CD4-positive, alpha-beta T cell (primary cell): ENCODE measurements around the gene TRAK2. TPM values are rescaled to one million over a fixed set of nuclear protein-coding genes. Genes with fewer than 3 reads are reported as not detected.

Experiments used
- ATAC-seq: fragments of 200-7000 bp; cut with Tn5 transposase; one replicate; pipeline ENCODE4 v1.10.0; 2022; ENCODE audit warnings: mild to moderate bottlenecking; ENCODE audit not compliant: poor library complexity
- CTCF ChIA-PET: fragments of 350-600 bp; sonication (Branson Sonifier 250); formaldehyde crosslinking; loops from one replicate; lab custom pipeline; 2021; ENCODE audit warnings: antibody characterized with exemption, inconsistent platforms; lab: Charles Lee
- POLR2A ChIA-PET: fragments of 350-600 bp; sonication (Branson Sonifier 250); formaldehyde crosslinking; loops from one replicate; lab custom pipeline; 2021; ENCODE audit warnings: antibody characterized with exemption, inconsistent platforms; lab: Charles Lee
- DNase-seq, 14 experiments: peaks; one replicate each; pipeline ENCODE4 v3.0.0-alpha.2; 2013 to 2020; ENCODE audit warnings: mixed read lengths in 2 of 14
- H3K27ac ChIP-seq, 2 donors: one replicate each; pipeline versions ENCODE4 v1.5.1 to v1.7.0; 2013; ENCODE audit warnings: low read length in 2 of 2, low read depth in 1 of 2, mild to moderate bottlenecking in 1 of 2
- H3K27me3 ChIP-seq, 2 experiments: 1 replicate in 1 of 2; 2 replicates in 1 of 2; pipeline versions ENCODE4 v1.6.1 to v1.7.0; 2013; ENCODE audit warnings: low read length in 2 of 2, control low read depth in 1 of 2, mild to moderate bottlenecking in 1 of 2, moderate library complexity in 1 of 2; ENCODE audit not compliant: insufficient read depth in 2 of 2, control insufficient read depth in 1 of 2
- H3K36me3 ChIP-seq: one replicate; pipeline ENCODE4 v1.6.1; 2013; ENCODE audit warnings: low read length, control low read depth; ENCODE audit not compliant: insufficient read depth
- H3K4me1 ChIP-seq: one replicate; pipeline ENCODE4 v1.6.1; 2013; ENCODE audit warnings: low read length, control low read depth; ENCODE audit not compliant: insufficient read depth
- H3K4me3 ChIP-seq: one replicate; pipeline ENCODE4 v1.5.1; 2013; ENCODE audit warnings: mild to moderate bottlenecking, low read length, moderate library complexity
- H3K9me3 ChIP-seq, 2 experiments: 1 replicate in 1 of 2; 2 replicates in 1 of 2; pipeline versions ENCODE4 v1.6.1 to v1.7.0; 2013; ENCODE audit warnings: low read length in 2 of 2, mild to moderate bottlenecking in 2 of 2, control low read depth in 1 of 2, moderate library complexity in 1 of 2; ENCODE audit not compliant: control insufficient read depth in 1 of 2, insufficient read depth in 1 of 2
- H3K27ac Mint-ChIP-seq: one replicate; pipeline ENCODE4 v1.8.0; 2020; ENCODE audit warnings: mixed read lengths
- H3K27me3 Mint-ChIP-seq: one replicate; pipeline ENCODE4 v1.8.0; 2021; ENCODE audit warnings: mixed read lengths
- H3K36me3 Mint-ChIP-seq: one replicate; pipeline ENCODE4 v1.8.0; 2021; ENCODE audit warnings: low read depth, mixed read lengths
- H3K4me1 Mint-ChIP-seq: one replicate; pipeline ENCODE4 v1.8.0; 2021; ENCODE audit warnings: low read depth, mixed read lengths
- H3K4me3 Mint-ChIP-seq: one replicate; pipeline ENCODE4 v1.8.0; 2020; ENCODE audit warnings: mild to moderate bottlenecking, mixed read lengths
- H3K9me3 Mint-ChIP-seq: one replicate; pipeline ENCODE4 v1.8.0; 2020; ENCODE audit warnings: mixed read lengths
- intact Hi-C, 2 experiments: fragments of 100-400 bp; cut with DNase I in 1 of 2; cut with micrococcal nuclease in 1 of 2; formaldehyde crosslinking; loops; one replicate each; pipeline versions ENCODE4 v1.15.1 to v1.9.0; 2023 to 2025; cut with DNase I, micrococcal nuclease
- total RNA-seq, 174 experiments: library from RNA in 2 of 174; stranded (reverse) in 2 of 174; gene quantifications; one replicate each; pipeline ENCODE4 v1.2.3 and lab custom pipeline; 2021 to 2026
- TF ChIP-seq, protein P1 (sequence below): fragments of 200-600 bp; IDR thresholded peaks from one replicate; pipeline ENCODE4 v1.8.0; 2022; ENCODE audit warnings: antibody characterized with exemption, mild to moderate bottlenecking

TRAK2 gene
- total RNA-seq, 2 experiments from 2014 or later: 32.5 to 35.6 TPM

DNA sequence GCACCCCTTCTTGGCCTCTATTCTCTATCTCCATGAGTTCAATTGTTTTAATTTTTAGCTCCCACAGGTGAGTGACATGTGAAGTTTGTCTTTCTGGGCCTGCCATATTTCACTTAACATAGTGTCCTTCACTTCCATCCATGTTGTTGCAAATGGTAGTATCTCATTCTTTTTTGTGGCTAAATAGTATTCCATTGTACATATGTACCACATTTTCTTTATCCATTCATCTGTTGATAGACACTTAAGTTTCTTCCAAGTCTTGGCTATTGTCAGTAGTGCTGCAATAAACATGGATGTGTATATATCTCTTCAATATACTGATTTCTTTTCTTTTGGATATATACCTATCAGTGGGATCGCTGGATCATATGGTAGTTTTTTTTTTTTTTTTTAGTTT is 9.3 kb upstream of the TRAK2 start:
- H3K4me1 Mint-ChIP-seq: no peaks in the 10 kb centered on the region
- TF ChIP-seq, protein P1, sequence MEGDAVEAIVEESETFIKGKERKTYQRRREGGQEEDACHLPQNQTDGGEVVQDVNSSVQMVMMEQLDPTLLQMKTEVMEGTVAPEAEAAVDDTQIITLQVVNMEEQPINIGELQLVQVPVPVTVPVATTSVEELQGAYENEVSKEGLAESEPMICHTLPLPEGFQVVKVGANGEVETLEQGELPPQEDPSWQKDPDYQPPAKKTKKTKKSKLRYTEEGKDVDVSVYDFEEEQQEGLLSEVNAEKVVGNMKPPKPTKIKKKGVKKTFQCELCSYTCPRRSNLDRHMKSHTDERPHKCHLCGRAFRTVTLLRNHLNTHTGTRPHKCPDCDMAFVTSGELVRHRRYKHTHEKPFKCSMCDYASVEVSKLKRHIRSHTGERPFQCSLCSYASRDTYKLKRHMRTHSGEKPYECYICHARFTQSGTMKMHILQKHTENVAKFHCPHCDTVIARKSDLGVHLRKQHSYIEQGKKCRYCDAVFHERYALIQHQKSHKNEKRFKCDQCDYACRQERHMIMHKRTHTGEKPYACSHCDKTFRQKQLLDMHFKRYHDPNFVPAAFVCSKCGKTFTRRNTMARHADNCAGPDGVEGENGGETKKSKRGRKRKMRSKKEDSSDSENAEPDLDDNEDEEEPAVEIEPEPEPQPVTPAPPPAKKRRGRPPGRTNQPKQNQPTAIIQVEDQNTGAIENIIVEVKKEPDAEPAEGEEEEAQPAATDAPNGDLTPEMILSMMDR: no peak
- ChIA-PET POLR2A (no interaction called here), CTCF (interaction anchor here (0.9 kb wide), 1 partner anchor 9 kb away, joined by 3 read pairs; the partner anchor contains the start of gene STRADB)
- DNase-seq (no peak), ATAC-seq (no peak)
- no peak overlapping the region for H3K4me3 ChIP-seq
- peaks cover 68% of the 10 kb centered on the region for H3K36me3 Mint-ChIP-seq
- no peaks in the 10 kb centered on the region for H3K9me3 Mint-ChIP-seq
- peaks cover 23% of the 10 kb centered on the region for H3K36me3 ChIP-seq
- intact Hi-C loops: no loop called here
- no peak overlapping the region for H3K4me3 Mint-ChIP-seq
- no peak overlapping the region for H3K27ac Mint-ChIP-seq
- no peaks in the 10 kb centered on the region for H3K4me1 ChIP-seq
- no peaks in the 10 kb centered on the region for H3K9me3 ChIP-seq
- H3K27me3 ChIP-seq: no peaks in the 10 kb centered on the region
- no peak overlapping the region for H3K27ac ChIP-seq
- no peaks in the 10 kb centered on the region for H3K27me3 Mint-ChIP-seq

DNA sequence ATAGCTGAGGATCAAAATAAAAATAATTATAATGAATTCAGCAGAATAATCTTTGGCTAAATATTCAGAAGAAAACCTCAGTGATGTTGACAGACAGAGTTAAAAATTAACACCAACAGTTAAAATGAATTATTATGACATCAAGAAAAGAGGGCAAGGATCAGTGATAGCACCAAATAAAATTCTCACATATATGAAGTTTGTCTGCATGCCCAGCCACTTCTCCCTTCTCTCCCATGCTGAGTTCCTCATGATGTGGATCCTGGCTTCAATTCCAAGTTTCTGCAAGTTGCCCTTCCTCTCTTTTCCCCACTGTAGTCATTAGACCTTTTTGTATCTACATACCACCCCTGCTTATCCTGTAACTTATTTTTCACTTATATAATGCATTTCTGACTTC is 7.1 kb upstream of the TRAK2 start:
- peaks cover 49% of the 10 kb centered on the region for H3K36me3 Mint-ChIP-seq
- Histone ChIP-seq H3K27me3 (no peaks in the 10 kb centered on the region), H3K4me1 (no peaks in the 10 kb centered on the region), H3K27ac (no peak overlapping the region), H3K36me3 (peaks cover 11% of the 10 kb centered on the region), H3K9me3 (no peaks in the 10 kb centered on the region), H3K4me3 (no peak overlapping the region)
- H3K4me1 Mint-ChIP-seq: peaks cover 8% of the 10 kb centered on the region
- TF ChIP-seq, protein P1: no peak
- H3K27ac Mint-ChIP-seq: no peak overlapping the region
- ChIA-PET POLR2A (no interaction called here), CTCF (no interaction called here)
- intact Hi-C loops: loop anchor here in 1 of 2 experiments (10.0 kb wide), 4 partner anchors 554 to 1556 kb away; partner anchors contain the start of genes CLK1, NBEAL1 and NOP58
- H3K4me3 Mint-ChIP-seq: no peak overlapping the region
- H3K27me3 Mint-ChIP-seq: no peaks in the 10 kb centered on the region
- DNase-seq: no peak
- H3K9me3 Mint-ChIP-seq: no peaks in the 10 kb centered on the region
- no peak for ATAC-seq

DNA sequence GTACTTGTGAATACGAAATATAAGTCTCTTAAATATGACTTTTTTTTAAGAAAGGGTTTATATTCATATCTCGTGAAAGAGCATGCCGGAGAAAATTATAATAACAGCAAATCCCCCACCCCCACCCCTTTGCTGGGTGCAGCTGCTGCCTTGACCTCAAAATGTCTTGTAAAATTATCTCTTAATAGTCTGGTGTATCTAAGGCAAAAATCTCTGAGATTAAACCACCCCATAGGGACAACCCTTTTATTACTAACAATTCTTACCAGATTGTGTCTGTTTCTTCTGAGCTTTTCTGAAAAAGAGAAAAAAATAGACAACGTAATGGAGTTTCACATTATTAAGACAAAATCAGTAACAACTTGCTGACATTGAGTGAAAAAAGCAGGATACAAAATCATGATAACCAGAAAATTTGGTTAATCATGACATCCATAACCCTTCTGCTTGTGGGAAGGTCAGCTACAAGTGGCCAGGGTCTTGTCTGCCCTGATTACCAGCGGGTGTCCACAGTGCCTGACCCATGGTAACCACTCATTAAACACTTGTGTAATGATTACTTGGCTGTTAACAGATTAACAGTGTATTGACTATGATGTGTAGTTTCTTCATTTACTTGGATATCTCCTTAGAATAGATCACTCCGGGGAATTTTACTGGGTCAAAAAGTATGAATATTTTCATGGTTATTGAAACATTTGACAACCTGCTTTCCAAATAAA is 1.8 kb upstream of the TRAK2 start:
- no peak overlapping the region for H3K4me3 ChIP-seq
- Mint-ChIP-seq H3K36me3 (peaks cover 19% of the 10 kb centered on the region), H3K4me1 (peaks cover 45% of the 10 kb centered on the region), H3K4me3 (peak overlapping the region; percentile 92), H3K27ac (peak overlapping the region; percentile 98), H3K9me3 (no peaks in the 10 kb centered on the region), H3K27me3 (no peaks in the 10 kb centered on the region)
- ATAC-seq (no peak), DNase-seq (no peak)
- no peaks in the 10 kb centered on the region for H3K9me3 ChIP-seq
- no peak overlapping the region for H3K27ac ChIP-seq
- H3K27me3 ChIP-seq: no peaks in the 10 kb centered on the region
- TF ChIP-seq, protein P1: no peak
- no peaks in the 10 kb centered on the region for H3K36me3 ChIP-seq
- intact Hi-C loops: loop anchor here (2.0 to 10.0 kb wide), 11 partner anchors 189 to 1562 kb away; partner anchors contain the start of genes TMEM237 (in 2 of the 2), BZW1 (in 1 of the 2), CASP8 (in 1 of the 2) and CLK1 (in 1 of the 2)
- CTCF ChIA-PET: interaction anchor here (1.1 kb wide), 1 partner anchor 55 kb away, joined by 4 read pairs; no protein-coding TSS in a partner anchor
- POLR2A ChIA-PET: interaction anchor here (2.2 to 3.8 kb wide), 7 partner anchors 12 to 740 kb away, joined by 8 to 48 read pairs (median 29); partner anchors contain the start of gene TMEM237
- H3K4me1 ChIP-seq: peaks cover 32% of the 10 kb centered on the region
